Activated naive CD8-positive, alpha-beta T cell treated with anti-CD3 and anti-CD28 coated beads, Interleukin-2, amount 50 U/mL, for 16 hours (primary cell): ENCODE data around the gene DIP2C.
"Not testable (repeated sequence)": the region's sequence is repeated elsewhere in the genome, so short reads cannot be mapped to it uniquely, and the experiment has no call there.

ENCODE experiments used
- DNase-seq: peaks from one replicate; pipeline ENCODE4 v3.0.0-alpha.2; 2020; ENCODE audit warnings: low read depth, low spot score

Gene DIP2C

GRCh38 chr10:378230-378929 lies 311.1 kb downstream of the DIP2C start:
- DNase-seq, result no peak

- DNase-seq, result no peak
Measured at GRCh38 chr10:377228-377627, 312.2 kb downstream of the DIP2C start.

- DNase-seq, result no peak
Measured at GRCh38 chr10:375815-376505, 313.5 kb downstream of the DIP2C start.

- DNase-seq, result no peak
Measured at GRCh38 chr10:374354-374753, 315.1 kb downstream of the DIP2C start.

GRCh38 chr10:373526-374309 lies 315.8 kb downstream of the DIP2C start:
- DNase-seq, result no peak

- no peak for DNase-seq
Measured at GRCh38 chr10:373015-373414, 316.5 kb downstream of the DIP2C start.

GRCh38 chr10:372566-372965 lies 316.9 kb downstream of the DIP2C start:
- no peak for DNase-seq

- no peak for DNase-seq
Measured at GRCh38 chr10:371515-371914, 318.0 kb downstream of the DIP2C start.

- DNase-seq, result no peak
Measured at GRCh38 chr10:370449-370825, 319.0 kb downstream of the DIP2C start.

- DNase-seq, result no peak
Measured at GRCh38 chr10:369684-370448, 319.6 kb downstream of the DIP2C start.

GRCh38 chr10:369221-369683 lies 320.2 kb downstream of the DIP2C start:
- no peak for DNase-seq

- DNase-seq, result no peak
Measured at GRCh38 chr10:368579-369220, 320.8 kb downstream of the DIP2C start.

- DNase-seq, result not testable (repeated sequence)
Measured at GRCh38 chr10:368107-368506, 321.4 kb downstream of the DIP2C start.

GRCh38 chr10:367636-368035 lies 321.8 kb downstream of the DIP2C start:
- no peak for DNase-seq

GRCh38 chr10:366186-366585 lies 323.3 kb downstream of the DIP2C start:
- DNase-seq, result no peak

GRCh38 chr10:364267-364775 lies 325.1 kb downstream of the DIP2C start:
- no peak for DNase-seq

- no peak for DNase-seq
Measured at GRCh38 chr10:363152-363551, 326.3 kb downstream of the DIP2C start.

GRCh38 chr10:361203-362081 lies 328.0 kb downstream of the DIP2C start:
- DNase-seq, result no peak

- no peak for DNase-seq
Measured at GRCh38 chr10:360653-361052, 328.8 kb downstream of the DIP2C start.

- no peak for DNase-seq
Measured at GRCh38 chr10:359762-360161, 329.7 kb downstream of the DIP2C start.
